Left forelimb (tissue), 1 donor: ENCODE results near the gene CCDC134.
"Not testable (repeated sequence)": the region's sequence is repeated elsewhere in the genome, so short reads cannot be mapped to it uniquely, and the experiment has no call there.

Experiments
- DNase-seq: peaks from one replicate; pipeline ENCODE4 v3.0.0-alpha.2; 2018; ENCODE audit warnings: low spot score

Gene CCDC134

GRCh38 chr22:41844513-41844912 is 44.0 kb downstream of the CCDC134 start:
- no peak for DNase-seq

DNA sequence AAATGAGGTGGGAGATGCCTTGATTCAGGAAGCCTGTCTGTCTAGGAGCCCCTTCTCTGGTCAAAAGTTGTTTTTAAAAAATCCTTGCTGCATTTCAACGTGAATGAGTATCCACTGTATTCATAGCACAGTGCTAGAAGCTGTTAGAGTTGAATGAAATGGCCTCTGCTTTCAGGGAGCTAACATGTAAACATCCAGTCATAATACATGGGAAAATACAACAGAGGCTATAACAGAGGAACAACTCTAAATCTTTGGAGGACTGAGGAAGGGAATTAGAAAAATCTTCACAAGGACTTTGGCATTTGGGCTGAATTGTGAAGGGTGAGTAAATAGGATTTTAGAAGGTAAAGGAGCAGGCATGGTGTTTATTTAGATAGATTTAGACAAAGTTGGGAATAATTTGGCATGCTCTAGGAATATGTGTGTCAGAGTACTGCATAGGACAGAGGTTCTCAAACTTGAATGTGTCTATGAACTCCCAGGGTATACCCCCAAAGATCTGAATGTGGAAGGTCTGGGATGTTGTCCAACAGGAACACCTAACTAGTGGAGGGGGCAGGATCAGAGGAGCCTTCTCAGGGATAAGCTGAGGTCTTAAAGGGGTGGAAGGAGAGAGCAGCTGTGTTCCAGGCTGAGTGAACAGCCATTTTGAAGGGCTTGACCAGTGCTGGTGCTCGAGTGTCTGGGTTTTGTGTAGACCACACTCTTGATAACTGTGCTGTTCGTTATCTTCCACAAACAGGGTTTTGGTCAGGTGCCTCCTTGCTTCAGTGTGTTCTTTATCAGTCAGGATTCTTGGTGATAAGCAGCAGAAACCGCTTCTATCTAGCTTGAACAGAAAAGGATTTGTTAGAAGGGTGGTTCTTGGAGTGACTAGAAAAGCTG is 45.1 kb downstream of the CCDC134 start:
- no peak for DNase-seq

DNA sequence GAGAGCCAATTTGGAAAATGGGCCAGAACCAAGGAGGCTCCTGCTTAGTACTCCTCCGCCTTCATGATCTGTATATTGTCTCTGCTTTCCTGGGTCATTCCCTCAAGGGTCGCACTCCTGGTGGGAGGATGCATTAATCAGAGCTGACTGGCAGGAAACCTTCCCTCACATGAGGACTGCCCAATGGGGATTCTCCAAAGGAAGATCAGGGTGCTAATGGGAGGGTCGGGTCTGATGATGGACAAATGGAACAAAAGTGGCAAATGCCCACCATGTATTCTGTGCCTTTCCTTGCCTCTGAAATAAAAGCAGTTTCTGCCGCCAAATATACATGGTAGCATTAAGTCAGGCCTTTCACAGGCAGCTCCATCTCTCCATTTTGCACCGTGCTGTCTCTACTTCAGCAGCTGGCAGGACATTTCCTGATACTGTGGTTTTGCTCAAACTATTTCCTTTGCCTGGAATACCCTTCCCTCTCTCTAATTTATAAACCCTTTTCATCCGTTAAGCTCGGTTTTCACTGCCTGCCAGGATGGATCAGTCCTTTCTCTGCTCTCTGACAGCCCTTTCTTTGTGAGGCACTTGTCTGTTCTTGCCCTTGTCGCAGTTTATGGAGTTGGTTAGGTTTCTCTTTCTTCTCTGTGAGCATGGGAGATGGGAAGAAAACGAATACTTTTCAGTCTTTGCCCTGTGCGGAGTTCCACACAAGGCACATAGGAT is 45.9 kb downstream of the CCDC134 start:
- no peak for DNase-seq

DNA sequence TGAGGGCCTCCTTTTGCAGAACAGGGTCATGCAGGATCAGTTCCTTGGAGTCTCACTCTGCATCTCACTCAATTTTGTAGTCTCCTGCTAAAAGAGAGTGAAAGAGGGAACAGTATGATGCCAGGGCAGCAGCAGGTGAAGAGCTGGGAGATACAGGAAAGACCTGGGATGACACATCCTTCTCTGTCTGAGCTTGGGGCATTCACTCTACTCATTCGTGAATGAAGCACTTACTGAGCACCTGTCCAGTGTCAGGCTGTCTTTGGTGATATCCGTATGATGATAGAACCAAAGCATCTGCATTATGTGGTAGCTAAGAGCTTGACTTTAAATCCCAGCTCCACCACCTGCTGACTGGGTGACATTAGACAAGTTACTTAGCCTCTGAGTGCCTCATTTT is 46.8 kb downstream of the CCDC134 start:
- no peak for DNase-seq

DNA sequence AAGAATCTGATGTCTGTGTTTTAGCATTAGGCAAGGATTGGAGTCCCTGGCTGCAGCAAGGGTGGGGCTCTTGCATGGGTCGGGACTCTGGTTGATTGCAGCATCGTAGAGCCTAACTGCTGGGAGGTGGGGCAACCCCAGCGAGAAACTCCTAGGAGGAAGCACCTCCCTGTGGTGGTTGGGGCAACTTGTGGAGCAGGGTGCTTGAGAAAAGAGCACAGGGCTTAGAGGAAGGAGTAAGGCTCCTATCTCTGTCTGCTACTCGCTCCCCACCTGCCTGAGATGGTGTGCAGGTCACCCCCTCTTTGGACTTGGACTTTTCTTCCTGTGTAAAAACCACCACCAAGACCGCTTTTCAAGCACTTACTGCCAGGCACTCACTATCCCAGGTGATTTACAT is 48.0 kb downstream of the CCDC134 start:
- DNase-seq, result no peak

- no peak for DNase-seq
These were observed 56.0 kb downstream of the CCDC134 start for GRCh38 chr22:41856469-41856868.

GRCh38 chr22:41857155-41857859 is 56.8 kb downstream of the CCDC134 start:
- DNase-seq, result no peak

DNA sequence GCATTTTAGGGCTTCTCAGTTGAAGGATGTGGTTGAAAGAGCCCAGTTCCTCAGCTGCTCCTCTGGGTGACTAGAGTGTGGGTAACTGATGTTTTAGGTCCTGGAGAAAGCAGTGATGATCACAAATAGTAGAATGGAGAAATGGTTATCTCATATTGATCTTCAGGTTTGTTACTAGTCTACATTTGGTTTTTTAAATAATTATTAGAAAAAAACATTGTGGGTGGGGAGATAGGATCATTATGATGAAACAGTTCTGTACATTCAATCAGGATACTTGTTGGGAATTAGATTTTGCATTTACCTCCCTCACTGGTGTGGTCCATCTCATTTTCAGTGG is 57.4 kb downstream of the CCDC134 start:
- no peak for DNase-seq

GRCh38 chr22:41862160-41862529 is 61.7 kb downstream of the CCDC134 start:
- no peak for DNase-seq

- DNase-seq, result no peak
These were observed 62.2 kb downstream of the CCDC134 start for GRCh38 chr22:41862530-41863266.

DNA sequence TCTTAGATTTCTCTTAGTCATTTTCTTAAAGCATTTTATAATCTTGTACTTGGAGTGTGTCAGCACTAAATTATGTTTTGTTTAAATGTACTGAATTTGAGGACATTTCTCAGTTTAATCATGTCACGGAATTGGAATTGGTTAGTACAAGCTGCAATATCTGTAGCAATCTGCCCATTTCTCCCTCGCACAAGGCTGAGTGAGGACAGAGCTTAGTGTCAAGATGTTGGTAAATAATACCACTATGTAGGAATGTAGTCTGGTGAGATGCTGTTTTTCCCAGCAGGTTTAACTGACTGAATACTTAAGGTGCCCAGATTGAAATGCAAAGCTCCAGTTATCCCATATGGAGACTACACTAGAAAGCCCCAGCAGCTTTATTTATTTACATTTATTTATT is 63.0 kb downstream of the CCDC134 start:
- no peak for DNase-seq

GRCh38 chr22:41868556-41868955 is 68.1 kb downstream of the CCDC134 start:
- DNase-seq, result no peak

- not testable (repeated sequence) for DNase-seq
These were observed 69.6 kb downstream of the CCDC134 start for GRCh38 chr22:41870081-41870480.

GRCh38 chr22:41870786-41871185 is 70.3 kb downstream of the CCDC134 start:
- DNase-seq, result no peak

DNA sequence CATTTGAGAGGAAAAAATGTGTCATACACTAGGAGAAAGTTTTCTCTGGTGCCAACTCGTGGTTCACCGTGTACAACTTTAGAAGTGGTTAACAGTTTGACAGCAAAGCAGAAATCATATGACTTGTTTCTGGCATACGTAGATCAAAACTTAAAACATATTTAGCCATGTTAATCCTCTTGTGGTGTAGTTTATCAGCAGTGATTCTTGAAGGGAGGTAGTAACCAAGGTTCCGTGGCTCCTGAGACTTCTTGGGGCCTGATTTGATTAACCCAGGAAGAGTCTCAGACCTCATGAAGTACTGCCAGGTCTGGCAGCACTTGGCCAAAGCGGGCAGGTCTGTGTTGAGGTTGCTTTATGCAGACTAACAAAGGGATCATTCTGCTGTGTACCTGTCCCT is 72.9 kb downstream of the CCDC134 start:
- DNase-seq, result no peak

- no peak for DNase-seq
These were observed 73.6 kb downstream of the CCDC134 start for GRCh38 chr22:41874090-41874489.

DNA sequence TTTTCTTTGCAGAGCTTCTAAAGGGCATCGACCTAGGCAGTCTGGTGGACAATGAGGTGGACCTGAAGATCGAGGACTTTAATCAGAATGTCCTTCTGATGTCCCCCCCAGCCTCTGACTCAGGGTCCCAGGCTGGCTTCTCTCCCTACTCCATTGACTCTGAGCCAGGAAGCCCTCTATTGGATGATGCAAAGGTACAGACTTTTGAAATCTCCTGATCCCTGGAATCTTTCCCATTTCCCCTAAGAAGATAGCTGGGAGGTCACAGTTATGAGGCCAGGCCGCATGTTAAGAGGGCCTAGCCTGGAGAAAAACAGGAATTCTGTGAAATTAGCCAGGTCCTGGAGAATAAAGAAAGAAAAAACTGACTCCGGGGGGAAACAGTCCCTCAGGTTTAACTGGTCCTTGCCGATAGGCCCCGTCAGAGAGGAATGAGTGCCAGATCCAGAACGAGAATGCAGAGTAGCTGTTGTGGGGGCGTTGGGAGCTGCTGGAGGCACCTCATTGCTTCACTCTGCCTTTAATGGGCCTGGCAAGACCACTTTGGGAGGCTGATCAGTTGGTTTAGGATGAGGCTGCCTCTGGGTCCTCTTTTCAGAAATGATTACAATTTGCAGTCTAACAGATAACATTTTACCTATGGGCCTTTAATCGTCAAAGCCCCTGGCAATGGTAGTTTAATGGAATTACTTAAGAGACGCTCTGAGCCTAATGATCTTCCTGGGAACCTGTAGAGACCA is 75.2 kb downstream of the CCDC134 start:
- DNase-seq, result no peak
